ENCODE results near the gene APOL6. TPM values are rescaled to one million over a fixed set of nuclear protein-coding genes. Genes with fewer than 3 reads are reported as not detected.

APOL6 gene
- total and polyA plus RNA-seq, 9 of the 15 experiments (the other 6 are each of a cell fraction or from before 2014, with no cell fraction given) = 0.29 to 1.2 (median 0.70) TPM

GRCh38 chr22:35681454-35682052 lies 33.3 kb downstream of the APOL6 start:
- no peak for ATAC-seq
- in situ Hi-C loops (cut with MboI) (no loop called here), intact Hi-C loops (cut with micrococcal nuclease) (no loop called here)
- no peaks in the 10 kb centered on the region for H3K9me1 ChIP-seq (ENCODE audit: control insufficient read depth, insufficient read depth, low read length)
- TF ChIP-seq ETS2 (tag; IDR thresholded peaks at IDR 0.05; ENCODE audit: borderline replicate concordance, poor library complexity, severe bottlenecking) = no peak
- TF ChIP-seq LEF1 (IDR thresholded peaks at IDR 0.05) = no peak
- TF ChIP-seq CBX8 (IDR thresholded peaks at IDR 0.05; ENCODE audit: borderline replicate concordance, extremely low read depth, low read depth, low read length, poor library complexity, severe bottlenecking) = no peak
- no peak for TF ChIP-seq OTX1 (CRISPR knock-in tag; IDR thresholded peaks at IDR 0.05)
- no peak for TF ChIP-seq NCOA1 (IDR thresholded peaks at IDR 0.05; ENCODE audit: low read depth)
- TF ChIP-seq MAFG (tag; conservative IDR thresholded peaks at IDR 0.05) = no peak
- TF ChIP-seq PTRF (tag; IDR thresholded peaks at IDR 0.05) = no peak
- no peak for TF ChIP-seq MYNN (IDR thresholded peaks at IDR 0.05)
- TF ChIP-seq MYNN (CRISPR knock-in tag; IDR thresholded peaks at IDR 0.05) = no peak
- TF ChIP-seq DDX20 (tag; IDR thresholded peaks at IDR 0.05; ENCODE audit: low read depth) = no peak
- no peak for TF ChIP-seq NBN (IDR thresholded peaks at IDR 0.05; ENCODE audit: low read depth)
- no peak for TF ChIP-seq ZNF133 (CRISPR knock-in tag; IDR thresholded peaks at IDR 0.05)
- TF ChIP-seq POLR3A (IDR thresholded peaks at IDR 0.05; ENCODE audit: borderline replicate concordance, extremely low read depth, insufficient read depth, insufficient read length) = no peak
- TF ChIP-seq HNRNPK (IDR thresholded peaks at IDR 0.05; ENCODE audit: low read depth, low read length, poor library complexity, severe bottlenecking) = no peak
- TF ChIP-seq CBFA2T3 (IDR thresholded peaks at IDR 0.05) = no peak
- TF ChIP-seq SRSF9 (IDR thresholded peaks at IDR 0.05; ENCODE audit: borderline replicate concordance, low read depth, low read length) = no peak
- no peak for TF ChIP-seq ARID2 (IDR thresholded peaks at IDR 0.05)
- H3K27ac ChIP-seq (ENCODE audit: extremely low read depth, low read depth, low read length) = no peak overlapping the region
- no peak overlapping the region for H2AFZ ChIP-seq (ENCODE audit: low read depth, low read length)
- BruUV-seq (replicated peaks) = no TSS peak
- no peaks in the 10 kb centered on the region for H3K79me2 ChIP-seq (ENCODE audit: control insufficient read depth, insufficient read depth, low read length)
- no peak for FAIRE-seq
- H3K36me3 ChIP-seq (ENCODE audit: control insufficient read depth, insufficient read depth, low read length) = no peaks in the 10 kb centered on the region
- no peaks in the 10 kb centered on the region; a peak in 1 of 5 replicates for H3K27me3 ChIP-seq (ENCODE audit: control insufficient read depth in 2 of 2, insufficient read depth in 2 of 2, low read length in 2 of 2)
- 0% methylated on average over 4 of the region's 4 CpGs for whole genome bisulfite sequencing (ENCODE audit: insufficient coverage, low coverage, missing lambda C conversion rate)
- H3K4me1 ChIP-seq (replicated peaks in 1 of 2; ENCODE audit: control insufficient read depth in 2 of 2, insufficient read depth in 2 of 2, low read length in 2 of 2) = no peaks in the 10 kb centered on the region
- H3K4me3 ChIP-seq = no peak overlapping the region
- no peak for DNase-seq (ENCODE audit: extremely low read depth in 1 of 4, low spot score in 3 of 4)
- CTCF ChIA-PET (ENCODE audit: low intra/inter-chr PET ratio) = no interaction called here
- H3K9me3 ChIP-seq (replicated peaks; ENCODE audit: control insufficient read depth, insufficient read depth, low read depth, low read length) = no peaks in the 10 kb centered on the region
- POLR2A ChIA-PET = interaction anchor here (1.4 kb wide), 1 partner anchor 15 kb away, joined by 3 read pairs; no protein-coding TSS in a partner anchor
- H4K20me1 ChIP-seq (replicated peaks; ENCODE audit: control insufficient read depth, insufficient read depth, low read length) = no peaks in the 10 kb centered on the region
- H3K9ac ChIP-seq (ENCODE audit: insufficient read depth in 1 of 2, low read depth in 2 of 2, low read length in 2 of 2) = no peak overlapping the region
- no peak overlapping the region for H3K4me2 ChIP-seq (ENCODE audit: insufficient read depth, low read length)
